IMR-90 (cell line): ENCODE results near the gene SATB2. TPM values are rescaled to one million over a fixed set of nuclear protein-coding genes. Genes with fewer than 3 reads are reported as not detected.

Source experiments
- ATAC-seq: fragments of 200-7000 bp; cut with Tn5 transposase; 2 replicates; pipeline ENCODE4 v1.9.1; 2020; ENCODE audit warnings: low read depth, mild to moderate bottlenecking, moderate library complexity
- BruUV-seq: library from RNA; stranded (reverse); fragments of 400-500 nt; replicated peaks from 2 replicates; lab custom pipeline; 2021; lab: Mats Ljungman, UMichigan
- CTCF ChIA-PET: fragments of 300-600 bp; formaldehyde crosslinking; extraction: SDS; loops from one replicate; lab custom pipeline; 2021; ENCODE audit warnings: antibody characterized with exemption; lab: Yijun Ruan, JAX
- POLR2A ChIA-PET: fragments of 300-600 bp; sonication (Branson Sonifier 250); formaldehyde crosslinking; loops from one replicate; lab custom pipeline; 2022; ENCODE audit warnings: antibody characterized with exemption; ENCODE audit not compliant: unreplicated experiment; lab: Charles Lee
- DNase-seq: peaks from one replicate; pipeline ENCODE4 v3.0.0; 2013
- H2AFZ ChIP-seq: replicated peaks from 2 replicates; pipeline ENCODE3; 2013; ENCODE audit warnings: low read length, mild to moderate bottlenecking; ENCODE audit not compliant: poor library complexity
- H2AK5ac ChIP-seq: 2 replicates; pipeline ENCODE4 v1.6.1; 2013; ENCODE audit warnings: low read depth, low read length, inconsistent platforms
- H2AK9ac ChIP-seq: replicated peaks from 2 replicates; pipeline ENCODE3; 2013; ENCODE audit warnings: mild to moderate bottlenecking, low read depth, low read length, moderate library complexity; ENCODE audit not compliant: poor library complexity
- H2BK120ac ChIP-seq: 2 replicates; pipeline ENCODE4 v1.6.1; 2013; ENCODE audit warnings: low read depth, low read length, inconsistent platforms
- H2BK15ac ChIP-seq: 3 replicates; pipeline ENCODE4 v1.6.1; 2013; ENCODE audit warnings: low read depth, low read length, inconsistent platforms
- H2BK20ac ChIP-seq: 2 replicates; pipeline ENCODE4 v1.6.1; 2013; ENCODE audit warnings: low read depth, mild to moderate bottlenecking, inconsistent platforms, low read length, moderate library complexity
- H2BK5ac ChIP-seq: 2 replicates; pipeline ENCODE4 v1.6.1; 2013; ENCODE audit warnings: mild to moderate bottlenecking, low read depth, low read length, inconsistent platforms; ENCODE audit not compliant: poor library complexity, severe bottlenecking
- H3K14ac ChIP-seq: replicated peaks from 2 replicates; pipeline ENCODE4 v1.6.1; 2013; ENCODE audit warnings: low read depth, low read length, inconsistent platforms
- H3K18ac ChIP-seq: 2 replicates; pipeline ENCODE4 v1.6.1; 2013; ENCODE audit warnings: low read depth, low read length, control low read depth
- H3K23ac ChIP-seq: 2 replicates; pipeline ENCODE4 v1.6.1; 2013; ENCODE audit warnings: low read depth, low read length, inconsistent platforms
- H3K27ac ChIP-seq: 2 replicates; pipeline ENCODE4 v1.5.1; 2013; ENCODE audit warnings: mild to moderate bottlenecking, control low read depth, low read length; ENCODE audit not compliant: insufficient read depth
- H3K27me3 ChIP-seq: 2 replicates; pipeline ENCODE4 v1.6.1; 2013; ENCODE audit warnings: low read length; ENCODE audit not compliant: control insufficient read depth, insufficient read depth
- H3K36me3 ChIP-seq: 2 replicates; pipeline ENCODE4 v1.6.1; 2013; ENCODE audit warnings: low read length, mixed read lengths; ENCODE audit not compliant: control insufficient read depth, insufficient read depth
- H3K4ac ChIP-seq: 2 replicates; pipeline ENCODE4 v1.6.1; 2013; ENCODE audit warnings: low read depth, low read length, inconsistent platforms
- H3K4me1 ChIP-seq: 2 replicates; pipeline ENCODE4 v1.6.1; 2013; ENCODE audit warnings: low read length, mixed read lengths; ENCODE audit not compliant: control insufficient read depth, insufficient read depth
- H3K4me2 ChIP-seq: 2 replicates; pipeline ENCODE4 v1.6.1; 2013; ENCODE audit warnings: low read depth, mild to moderate bottlenecking, control low read depth, low read length, moderate library complexity
- H3K4me3 ChIP-seq: 2 replicates; pipeline ENCODE4 v1.5.1; 2013; ENCODE audit warnings: low read depth, mild to moderate bottlenecking, control low read depth, low read length, moderate library complexity; ENCODE audit not compliant: insufficient read depth
- H3K56ac ChIP-seq: 2 replicates; pipeline ENCODE4 v1.6.1; 2013; ENCODE audit warnings: low read length, inconsistent platforms; ENCODE audit not compliant: insufficient read depth; ENCODE audit errors: extremely low read depth
- H3K79me1 ChIP-seq, 2 experiments: 2 replicates each; pipeline ENCODE4 v1.6.1; 2013; ENCODE audit warnings: low read length in 2 of 2, inconsistent platforms in 1 of 2, low read depth in 1 of 2
- H3K9ac ChIP-seq: 2 replicates; pipeline ENCODE4 v1.6.1; 2013; ENCODE audit warnings: low read depth, low read length, control low read depth
- H3K9me1 ChIP-seq: 2 replicates; pipeline ENCODE4 v1.6.1; 2013; ENCODE audit warnings: low read length, inconsistent platforms; ENCODE audit not compliant: insufficient read depth
- H3K9me3 ChIP-seq: 2 replicates; pipeline ENCODE4 v1.6.1; 2013; ENCODE audit warnings: low read length; ENCODE audit not compliant: control insufficient read depth, insufficient read depth
- H4K20me1 ChIP-seq: 2 replicates; pipeline ENCODE4 v1.6.1; 2013; ENCODE audit warnings: low read length, inconsistent platforms; ENCODE audit not compliant: insufficient read depth
- H4K5ac ChIP-seq: 2 replicates; pipeline ENCODE4 v1.6.1; 2013; ENCODE audit warnings: mild to moderate bottlenecking, low read depth, low read length, control low read depth
- H4K8ac ChIP-seq, 2 experiments: 2 replicates each; pipeline ENCODE4 v1.6.1; 2013; ENCODE audit warnings: low read depth in 2 of 2, low read length in 2 of 2, control low read depth in 1 of 2, inconsistent platforms in 1 of 2
- H4K91ac ChIP-seq: 2 replicates; pipeline ENCODE4 v1.6.1; 2013; ENCODE audit warnings: low read depth, low read length, inconsistent platforms; ENCODE audit not compliant: insufficient read depth
- BHLHE40 ChIP-seq: fragments of 150-350 bp; IDR thresholded peaks from 2 replicates; pipeline ENCODE4 v1.6.1; 2016; ENCODE audit warnings: mild to moderate bottlenecking, low read depth, low read length
- CEBPB ChIP-seq: IDR thresholded peaks from 2 replicates; pipeline ENCODE4 v1.6.1; 2012; ENCODE audit warnings: low read depth, low read length, improper control_type of control experiment
- CHD1 ChIP-seq: IDR thresholded peaks from 2 replicates; pipeline ENCODE4 v1.6.1; 2012; ENCODE audit warnings: low read depth, low read length, improper control_type of control experiment
- FOS ChIP-seq: fragments of 150-350 bp; IDR thresholded peaks from 2 replicates; pipeline ENCODE4 v1.6.1; 2016; ENCODE audit warnings: low read depth, low read length
- MAFK ChIP-seq: IDR thresholded peaks from 2 replicates; pipeline ENCODE4 v1.6.1; 2012; ENCODE audit warnings: low read depth, low read length, improper control_type of control experiment
- MAZ ChIP-seq: IDR thresholded peaks from 2 replicates; pipeline ENCODE4 v1.6.1; 2012; ENCODE audit warnings: low read depth, mild to moderate bottlenecking, low read length, improper control_type of control experiment, moderate library complexity, borderline replicate concordance
- MXI1 ChIP-seq: IDR thresholded peaks from 2 replicates; pipeline ENCODE4 v1.6.1; 2012; ENCODE audit warnings: low read depth, mild to moderate bottlenecking, low read length, moderate library complexity, borderline replicate concordance
- NFE2L2 ChIP-seq: fragments of 150-350 bp; IDR thresholded peaks from 2 replicates; pipeline ENCODE4 v1.6.1; 2016; ENCODE audit warnings: low read depth, mild to moderate bottlenecking, low read length
- POLR2A ChIP-seq: IDR thresholded peaks from 2 replicates; pipeline ENCODE4 v1.6.1; 2012; ENCODE audit warnings: mild to moderate bottlenecking, low read depth, low read length
- RAD21 ChIP-seq: IDR thresholded peaks from 2 replicates; pipeline ENCODE4 v1.6.1; 2012; ENCODE audit warnings: low read length, improper control_type of control experiment
- RCOR1 ChIP-seq: IDR thresholded peaks from 2 replicates; pipeline ENCODE4 v1.6.1; 2012; ENCODE audit warnings: mild to moderate bottlenecking, low read length, improper control_type of control experiment; ENCODE audit not compliant: insufficient replicate concordance
- RFX5 ChIP-seq: IDR thresholded peaks from 2 replicates; pipeline ENCODE4 v1.8.0; 2012; ENCODE audit warnings: low read depth, mild to moderate bottlenecking, low read length, moderate library complexity
- SMC3 ChIP-seq: fragments of 150-350 bp; IDR thresholded peaks from 2 replicates; pipeline ENCODE4 v1.6.1; 2016; ENCODE audit warnings: low read depth, mild to moderate bottlenecking, antibody characterized with exemption, low read length, moderate library complexity
- USF2 ChIP-seq: fragments of 150-350 bp; IDR thresholded peaks from 2 replicates; pipeline ENCODE4 v1.6.1; 2017; ENCODE audit warnings: mild to moderate bottlenecking, antibody characterized with exemption, low read length, low read depth
- WGBS, 2 experiments: methylation state at CpG; one replicate each; pipeline versions ENCODE4 v1.1.5 to v1.1.7; 2013; ENCODE audit warnings: missing lambda C conversion rate in 2 of 2; ENCODE audit not compliant: insufficient read length in 1 of 2; ENCODE audit errors: extremely low coverage in 2 of 2; 5-methylcytosine and 5-hydroxymethylcytosine counted together
- dilution Hi-C: fragments of 300-500 bp; cut with HindIII; formaldehyde crosslinking; loops from one replicate; pipeline ENCODE4 v1.14.3; 2018; ENCODE audit warnings: low sequenced_read_pairs; ENCODE audit not compliant: unreplicated experiment
- in situ Hi-C: fragments of 300-500 bp; cut with MboI; formaldehyde crosslinking; loops from 3 replicates; pipeline ENCODE4 v1.14.3; 2019; ENCODE audit warnings: low sequenced_read_pairs, inconsistent platforms, mixed read lengths
- intact Hi-C: fragments of 100-400 bp; cut with micrococcal nuclease; formaldehyde crosslinking; loops from 2 replicates; pipeline ENCODE4 v1.10.0; 2022
- polyA plus RNA-seq, 3 experiments: library from polyadenylated mRNA; depleted of rRNA; stranded (reverse); fragments of >200 nt; gene quantifications; 2 replicates each; pipeline ENCODE4 v1.2.3, GENCODE V29; 2012; ENCODE audit warnings: low replicate concordance in 1 of 3
- total RNA-seq: library from RNA; depleted of rRNA; stranded (reverse); fragments of >200 nt; gene quantifications from 2 replicates; pipeline ENCODE4 v1.2.3, GENCODE V29; 2012
- TF ChIP-seq, protein P1 (sequence below): fragments of 150-350 bp; IDR thresholded peaks from 2 replicates; pipeline ENCODE4 v1.6.1; 2016; ENCODE audit warnings: low read depth, mild to moderate bottlenecking, low read length, moderate library complexity, borderline replicate concordance
- TF ChIP-seq, protein P2 (sequence below): conservative IDR thresholded peaks from 2 replicates; pipeline ENCODE4 v1.5.1; 2012; ENCODE audit warnings: mild to moderate bottlenecking, low read depth, low read length, improper control_type of control experiment

The SATB2 gene
- total and polyA plus RNA-seq, 2 of the 4 experiments (the other 2 are of a cell fraction), result 6.2 to 8.4 TPM

DNA sequence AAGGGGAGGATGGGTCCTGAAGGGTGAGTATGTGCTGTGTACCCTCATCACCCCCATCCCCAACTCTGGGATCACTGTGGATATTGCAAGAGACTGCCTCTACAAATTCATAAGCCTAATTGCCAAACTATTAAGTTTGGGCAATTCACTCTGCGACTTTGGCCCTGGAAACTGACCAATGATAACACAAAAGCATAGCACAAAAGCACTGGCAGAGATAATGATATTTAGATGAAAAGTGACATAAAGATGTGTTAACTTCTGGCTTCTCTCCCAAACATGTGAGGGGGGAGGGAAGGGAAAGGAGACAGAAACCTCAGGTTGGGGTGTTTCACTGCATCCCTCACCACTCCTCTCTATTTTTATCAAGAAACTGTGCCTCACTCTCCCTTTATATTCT lies 150.3 kb downstream of the SATB2 start:
- dilution Hi-C loops (no loop called here), intact Hi-C loops (no loop called here)

More for the DNA sequence above, 150.3 kb downstream of the SATB2 start:
- Histone ChIP-seq H4K5ac (no peak overlapping the region), H3K4me3 (no peak overlapping the region), H4K20me1 (no peaks in the 10 kb centered on the region), H3K14ac (no peak overlapping the region), H2BK120ac (no peak overlapping the region), H3K9me3 (no peaks in the 10 kb centered on the region), H3K36me3 (peaks cover 7% of the 10 kb centered on the region), H3K27me3 (no peaks in the 10 kb centered on the region), H2AK5ac (no peak overlapping the region), H4K91ac (no peak overlapping the region), H3K9me1 (peaks cover 7% of the 10 kb centered on the region), H2BK15ac (no peak overlapping the region), H2AK9ac (no peak overlapping the region), H3K4ac (no peak overlapping the region), H2AFZ (no peak overlapping the region), H3K27ac (no peak overlapping the region), H3K9ac (no peak overlapping the region), H3K23ac (no peak overlapping the region), H3K79me1 (no peaks in the 10 kb centered on the region), H3K18ac (no peak overlapping the region), H4K8ac (no peak overlapping the region), H3K56ac (no peak overlapping the region), H2BK20ac (no peak overlapping the region), H3K4me2 (no peak overlapping the region), H2BK5ac (no peak overlapping the region), H3K4me1 (peaks cover 10% of the 10 kb centered on the region)
- CTCF ChIA-PET, result interaction anchor here (0.7 kb wide), 1 partner anchor 576 kb away, joined by 6 read pairs; no protein-coding TSS in a partner anchor
- POLR2A ChIA-PET, result no interaction called here
- TF ChIP-seq, protein P1, sequence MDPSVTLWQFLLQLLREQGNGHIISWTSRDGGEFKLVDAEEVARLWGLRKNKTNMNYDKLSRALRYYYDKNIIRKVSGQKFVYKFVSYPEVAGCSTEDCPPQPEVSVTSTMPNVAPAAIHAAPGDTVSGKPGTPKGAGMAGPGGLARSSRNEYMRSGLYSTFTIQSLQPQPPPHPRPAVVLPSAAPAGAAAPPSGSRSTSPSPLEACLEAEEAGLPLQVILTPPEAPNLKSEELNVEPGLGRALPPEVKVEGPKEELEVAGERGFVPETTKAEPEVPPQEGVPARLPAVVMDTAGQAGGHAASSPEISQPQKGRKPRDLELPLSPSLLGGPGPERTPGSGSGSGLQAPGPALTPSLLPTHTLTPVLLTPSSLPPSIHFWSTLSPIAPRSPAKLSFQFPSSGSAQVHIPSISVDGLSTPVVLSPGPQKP, result no peak
- TF ChIP-seq RAD21 (no peak), RCOR1 (no peak), SMC3 (no peak), USF2 (no peak), MAZ (no peak), BHLHE40 (no peak), CHD1 (no peak), FOS (no peak), MAFK (no peak), CEBPB (no peak), RFX5 (no peak), NFE2L2 (no peak), POLR2A (no peak), MXI1 (no peak)
- TF ChIP-seq, protein P2, sequence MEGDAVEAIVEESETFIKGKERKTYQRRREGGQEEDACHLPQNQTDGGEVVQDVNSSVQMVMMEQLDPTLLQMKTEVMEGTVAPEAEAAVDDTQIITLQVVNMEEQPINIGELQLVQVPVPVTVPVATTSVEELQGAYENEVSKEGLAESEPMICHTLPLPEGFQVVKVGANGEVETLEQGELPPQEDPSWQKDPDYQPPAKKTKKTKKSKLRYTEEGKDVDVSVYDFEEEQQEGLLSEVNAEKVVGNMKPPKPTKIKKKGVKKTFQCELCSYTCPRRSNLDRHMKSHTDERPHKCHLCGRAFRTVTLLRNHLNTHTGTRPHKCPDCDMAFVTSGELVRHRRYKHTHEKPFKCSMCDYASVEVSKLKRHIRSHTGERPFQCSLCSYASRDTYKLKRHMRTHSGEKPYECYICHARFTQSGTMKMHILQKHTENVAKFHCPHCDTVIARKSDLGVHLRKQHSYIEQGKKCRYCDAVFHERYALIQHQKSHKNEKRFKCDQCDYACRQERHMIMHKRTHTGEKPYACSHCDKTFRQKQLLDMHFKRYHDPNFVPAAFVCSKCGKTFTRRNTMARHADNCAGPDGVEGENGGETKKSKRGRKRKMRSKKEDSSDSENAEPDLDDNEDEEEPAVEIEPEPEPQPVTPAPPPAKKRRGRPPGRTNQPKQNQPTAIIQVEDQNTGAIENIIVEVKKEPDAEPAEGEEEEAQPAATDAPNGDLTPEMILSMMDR, result no peak
- no peak for ATAC-seq
- DNase-seq, result peak; percentile 12
- in situ Hi-C loops, result no loop called here
- WGBS, 2 experiments, result no CpG with 5 or more reads among the region's 1 CpG
- BruUV-seq, result no TSS peak
